HepG2 (cell line): ENCODE measurements around the gene WDR18. TPM values are rescaled to one million over a fixed set of nuclear protein-coding genes. Genes with fewer than 3 reads are reported as not detected.

Experiments
- BATF2 ChIP-seq: sonication (generic); formaldehyde crosslinking; IDR thresholded peaks from 2 replicates; pipeline ENCODE4 v1.8.0; 2022; ENCODE audit warnings: mild to moderate bottlenecking, missing genetic modification reagents, moderate library complexity
- HIC2 ChIP-seq: sonication (generic); formaldehyde crosslinking; IDR thresholded peaks from 2 replicates; pipeline ENCODE4 v1.9.0; 2022; ENCODE audit warnings: low read depth, missing genetic modification reagents
- HMGXB4 ChIP-seq, 2 experiments: sonication (generic) in 1 of 2; formaldehyde crosslinking in 1 of 2; IDR thresholded peaks; 2 replicates each; pipeline versions ENCODE4 v1.4.0 to v1.6.1; 2018 to 2020; ENCODE audit warnings: missing genetic modification reagents in 2 of 2, borderline replicate concordance in 1 of 2, low read depth in 1 of 2, mild to moderate bottlenecking in 1 of 2, missing biosample characterization in 1 of 2
- JUNB ChIP-seq: sonication (generic); formaldehyde crosslinking; IDR thresholded peaks from 2 replicates; pipeline ENCODE4 v1.8.0; 2022; ENCODE audit warnings: missing genetic modification reagents, mild to moderate bottlenecking, borderline replicate concordance
- KMT2A ChIP-seq: sonication (generic); formaldehyde crosslinking; IDR thresholded peaks from 2 replicates; pipeline ENCODE4 v1.4.0; 2020; ENCODE audit warnings: missing genetic modification reagents
- KMT2B ChIP-seq: IDR thresholded peaks from 2 replicates; pipeline ENCODE4 v1.6.1; 2016; ENCODE audit warnings: missing genetic modification reagents, missing compliant biosample characterization
- NFE2L2 ChIP-seq: fragments of 150-350 bp; IDR thresholded peaks from 2 replicates; pipeline ENCODE4 v1.6.1; 2014; ENCODE audit warnings: low read length
- NR2F1 ChIP-seq, 2 experiments: fragments of 450-650 bp in 1 of 2; formaldehyde crosslinking in 1 of 2; IDR thresholded peaks; 2 replicates each; pipeline versions ENCODE4 v1.5.0 to v1.6.1; 2016 to 2020; ENCODE audit warnings: mild to moderate bottlenecking in 1 of 2, missing compliant biosample characterization in 1 of 2, missing genetic modification reagents in 1 of 2, moderate library complexity in 1 of 2
- PBX3 ChIP-seq: sonication (generic); formaldehyde crosslinking; IDR thresholded peaks from 2 replicates; pipeline ENCODE4 v1.8.1; 2023; ENCODE audit warnings: missing genetic modification reagents, inconsistent platforms, borderline replicate concordance
- PRDM4 ChIP-seq: sonication (generic); formaldehyde crosslinking; IDR thresholded peaks from 2 replicates; pipeline ENCODE4 v1.9.0; 2021; ENCODE audit warnings: missing genetic modification reagents, borderline replicate concordance
- ZBTB46 ChIP-seq: sonication (generic); formaldehyde crosslinking; IDR thresholded peaks from 2 replicates; pipeline ENCODE4 v1.4.0; 2020; ENCODE audit warnings: mild to moderate bottlenecking, missing genetic modification reagents, borderline replicate concordance
- ZMAT3 ChIP-seq: sonication (generic); formaldehyde crosslinking; conservative IDR thresholded peaks from 2 replicates; pipeline ENCODE4 v1.7.0; 2021; ENCODE audit warnings: missing genetic modification reagents
- ZNF362 ChIP-seq: sonication (generic); formaldehyde crosslinking; IDR thresholded peaks from 2 replicates; pipeline ENCODE4 v1.4.0; 2020; ENCODE audit warnings: missing genetic modification reagents, mild to moderate bottlenecking, borderline replicate concordance
- ZNF564 ChIP-seq: sonication (generic); formaldehyde crosslinking; IDR thresholded peaks from 2 replicates; pipeline ENCODE4 v1.8.1; 2023; ENCODE audit warnings: mild to moderate bottlenecking, missing genetic modification reagents
- ZNF724P ChIP-seq: sonication (generic); formaldehyde crosslinking; IDR thresholded peaks from 2 replicates; pipeline ENCODE4 v1.8.0; 2022; ENCODE audit warnings: missing genetic modification reagents, borderline replicate concordance
- polyA plus RNA-seq, 8 experiments: library from polyadenylated mRNA; depleted of rRNA in 3 of 8; stranded (reverse) in 7 of 8; unstranded in 1 of 8; fragments of >200 nt; fragmentation: Illumina TruSeq in 4 of 8; extraction: Trizol in 4 of 8; gene quantifications; 2 replicates each; pipeline versions ENCODE4 v1.2.1 to v1.2.3, GENCODE V29; 2011 to 2016; ENCODE audit warnings: low read depth in 4 of 8, missing spikeins in 1 of 8, mixed read lengths in 1 of 8; ENCODE audit not compliant: insufficient read depth in 1 of 8
- total RNA-seq, 5 experiments: library from RNA; depleted of rRNA; stranded (reverse); fragments of >200 nt; fragmentation: Illumina TruSeq; extraction: Trizol; gene quantifications; 2 replicates each; pipeline ENCODE4 v1.2.3, GENCODE V29; 2016; ENCODE audit warnings: low read depth in 1 of 5

The WDR18 gene
- total and polyA plus RNA-seq, 2 of the 13 experiments (the other 11 are each of a cell fraction or from before 2014, with no cell fraction given): 36.4 to 47.6 TPM

GRCh38 chr19:984165-984967 is at the start of gene WDR18 (continued):
- TF ChIP-seq BATF2 (CRISPR knock-in tag) (no peak), KMT2A (CRISPR knock-in tag) (peak; percentile 66; the same call in 1 of the 2 replicates), HMGXB4 (CRISPR knock-in tag; IDR thresholded peaks at IDR 0.05; ENCODE audit: borderline replicate concordance in 1 of 2, low read depth in 1 of 2) (peak; percentile 70 to 83; a peak in 2 of 4 replicates), HIC2 (CRISPR knock-in tag) (peak; percentile 25; the same call in 1 of the 2 replicates), JUNB (no peak), ZMAT3 (0 out of 2 replicates have a peak, but pooled peaks have one; percentile 42), ZNF724P (CRISPR knock-in tag) (no peak; the same call in 1 of the 2 replicates), ZNF362 (CRISPR knock-in tag) (no peak), PBX3 (CRISPR knock-in tag) (no peak), ZNF564 (no peak), PRDM4 (CRISPR knock-in tag) (no peak), NR2F1 (CRISPR knock-in tag; IDR thresholded peaks at IDR 0.05) (0 out of 4 replicates have a peak, but pooled peaks of 1 of the 2 experiments have one; percentile 2), ZBTB46 (0 out of 2 replicates have a peak, but pooled peaks have one; percentile 49), KMT2B (CRISPR knock-in tag) (peak; percentile 64; the same call in 1 of the 2 replicates), NFE2L2 (no peak)
